Liver (tissue), 9 donors: ENCODE measurements around the gene SEC14L5. TPM values are rescaled to one million over a fixed set of nuclear protein-coding genes. Genes with fewer than 3 reads are reported as not detected.

Experiments used
- DNase-seq: peaks from one replicate; pipeline ENCODE4 v3.0.0-alpha.2; 2017; ENCODE audit warnings: low spot score
- H3K27ac ChIP-seq, 2 donors: one replicate each; pipeline ENCODE4 v1.7.0; 2013; ENCODE audit warnings: inconsistent platforms in 2 of 2, low read length in 2 of 2, control low read depth in 1 of 2, low read depth in 1 of 2, mild to moderate bottlenecking in 1 of 2
- H3K27me3 ChIP-seq, 4 donors: one replicate each; pipeline versions ENCODE4 v1.6.1 to v1.7.0; 2013; ENCODE audit warnings: low read length in 3 of 4, inconsistent platforms in 1 of 4, mild to moderate bottlenecking in 1 of 4, moderate library complexity in 1 of 4; ENCODE audit not compliant: control insufficient read depth in 4 of 4, insufficient read depth in 4 of 4
- H3K36me3 ChIP-seq, 4 donors: one replicate each; pipeline versions ENCODE4 v1.6.1 to v1.7.0; 2013; ENCODE audit warnings: low read length in 3 of 4, mild to moderate bottlenecking in 3 of 4, low read depth in 1 of 4, moderate library complexity in 1 of 4; ENCODE audit not compliant: control insufficient read depth in 4 of 4, insufficient read depth in 3 of 4
- H3K4me1 ChIP-seq, 4 donors: one replicate each; pipeline versions ENCODE4 v1.6.1 to v1.7.0; 2013; ENCODE audit warnings: low read length in 3 of 4, mild to moderate bottlenecking in 3 of 4, moderate library complexity in 1 of 4; ENCODE audit not compliant: control insufficient read depth in 4 of 4, insufficient read depth in 4 of 4
- H3K4me3 ChIP-seq, 3 donors: one replicate each; pipeline versions ENCODE4 v1.6.1 to v1.7.0; 2013; ENCODE audit warnings: low read length in 3 of 3, control low read depth in 1 of 3, low read depth in 1 of 3, mild to moderate bottlenecking in 1 of 3
- H3K9ac ChIP-seq, 2 donors: one replicate each; pipeline ENCODE4 v1.7.0; 2013; ENCODE audit warnings: low read length in 2 of 2, mild to moderate bottlenecking in 2 of 2, moderate library complexity in 2 of 2, control low read depth in 1 of 2, low read depth in 1 of 2
- H3K9me3 ChIP-seq, 4 donors: one replicate each; pipeline versions ENCODE4 v1.6.1 to v1.7.0; 2013; ENCODE audit warnings: low read length in 3 of 4; ENCODE audit not compliant: control insufficient read depth in 4 of 4
- EGR1 ChIP-seq, 2 donors: IDR thresholded peaks; 2 replicates each; pipeline ENCODE4 v1.6.1; 2016 to 2018; ENCODE audit warnings: antibody characterized with exemption in 2 of 2, low read depth in 2 of 2
- FOXA1 ChIP-seq: IDR thresholded peaks from 2 replicates; pipeline ENCODE4 v1.6.1; 2016; ENCODE audit warnings: antibody characterized with exemption
- FOXA2 ChIP-seq: IDR thresholded peaks from 2 replicates; pipeline ENCODE4 v1.6.1; 2016; ENCODE audit warnings: antibody characterized with exemption
- GABPA ChIP-seq, 2 donors: IDR thresholded peaks in 1 of 2; conservative IDR thresholded peaks in 1 of 2; 2 replicates each; pipeline ENCODE4 v1.6.1; 2016; ENCODE audit warnings: antibody characterized with exemption in 2 of 2, mild to moderate bottlenecking in 1 of 2, moderate library complexity in 1 of 2
- HNF4A ChIP-seq, 2 donors: conservative IDR thresholded peaks; 2 replicates each; pipeline ENCODE4 v1.6.1; 2016; ENCODE audit warnings: antibody characterized with exemption in 2 of 2, mild to moderate bottlenecking in 2 of 2
- HNF4G ChIP-seq: IDR thresholded peaks from 2 replicates; pipeline ENCODE4 v1.6.1; 2016; ENCODE audit warnings: antibody characterized with exemption
- JUND ChIP-seq, 2 donors: IDR thresholded peaks; 2 replicates each; pipeline ENCODE4 v1.6.1; 2016; ENCODE audit warnings: antibody characterized with exemption in 2 of 2
- NR2F2 ChIP-seq: IDR thresholded peaks from 2 replicates; pipeline ENCODE4 v1.6.1; 2016; ENCODE audit warnings: antibody characterized with exemption
- RAD21 ChIP-seq, 2 donors: IDR thresholded peaks; 2 replicates each; pipeline ENCODE4 v1.6.1; 2016; ENCODE audit warnings: antibody characterized with exemption in 2 of 2, mild to moderate bottlenecking in 2 of 2
- RXRA ChIP-seq, 2 donors: IDR thresholded peaks; 2 replicates each; pipeline ENCODE4 v1.6.1; 2017 to 2018; ENCODE audit warnings: antibody characterized with exemption in 2 of 2, mild to moderate bottlenecking in 1 of 2
- SP1 ChIP-seq: IDR thresholded peaks from 2 replicates; pipeline ENCODE4 v1.6.1; 2018; ENCODE audit warnings: antibody characterized with exemption, mild to moderate bottlenecking
- TAF1 ChIP-seq: conservative IDR thresholded peaks from 2 replicates; pipeline ENCODE4 v1.6.1; 2016; ENCODE audit warnings: antibody characterized with exemption, mild to moderate bottlenecking
- YY1 ChIP-seq: IDR thresholded peaks from 2 replicates; pipeline ENCODE4 v1.6.1; 2016; ENCODE audit warnings: antibody characterized with exemption, mild to moderate bottlenecking
- WGBS: extraction: QIAGEN DNeasy Blood & Tissue Kit; methylation state at CpG from one replicate; pipeline ENCODE4 v1.1.7; 2013; 5-methylcytosine and 5-hydroxymethylcytosine counted together
- polyA plus RNA-seq, 2 donors: library from polyadenylated mRNA; stranded (reverse) in 1 of 2; unstranded in 1 of 2; fragments of 200-250 nt in 1 of 2; fragments of >200 nt in 1 of 2; fragmentation: Nextera tagmentation in 1 of 2; extraction: Ambion mirVana in 1 of 2; gene quantifications; one replicate each; pipeline versions ENCODE4 v1.2.1 to v1.2.3, GENCODE V29; 2013 to 2015
- total RNA-seq, 2 donors: library from RNA; depleted of rRNA; stranded (reverse); fragments of >200 nt; gene quantifications; one replicate each; pipeline ENCODE4 v1.2.3, GENCODE V29; 2014
- TF ChIP-seq, protein P1 (sequence below): IDR thresholded peaks from 2 replicates; pipeline ENCODE4 v1.6.1; 2016; ENCODE audit warnings: antibody characterized with exemption
- TF ChIP-seq, protein P2 (sequence below): fragments of 150-350 bp; IDR thresholded peaks from 2 replicates; pipeline ENCODE4 v1.5.1; 2017; ENCODE audit warnings: improper control_type of control experiment, low read depth, low read length; ENCODE audit not compliant: missing input control
- TF ChIP-seq, protein P3 (sequence below): IDR thresholded peaks from 2 replicates; pipeline ENCODE4 v1.6.1; 2016; ENCODE audit warnings: antibody characterized with exemption
- TF ChIP-seq, protein P4 (sequence below): IDR thresholded peaks from 2 replicates; pipeline ENCODE4 v1.6.1; 2016; ENCODE audit warnings: antibody characterized with exemption
- TF ChIP-seq, protein P5 (sequence below): IDR thresholded peaks from 2 replicates; pipeline ENCODE4 v1.6.1; 2016; ENCODE audit warnings: antibody characterized with exemption, mild to moderate bottlenecking
- donor health status: healthy.
- donor health status: healthy.
- donor health status: healthy.
- donor health status: healthy.
- donor health status: healthy.

The SEC14L5 gene
- total and polyA plus RNA-seq, 4 donors = 0.03 to 0.65 (median 0.12) TPM

DNA sequence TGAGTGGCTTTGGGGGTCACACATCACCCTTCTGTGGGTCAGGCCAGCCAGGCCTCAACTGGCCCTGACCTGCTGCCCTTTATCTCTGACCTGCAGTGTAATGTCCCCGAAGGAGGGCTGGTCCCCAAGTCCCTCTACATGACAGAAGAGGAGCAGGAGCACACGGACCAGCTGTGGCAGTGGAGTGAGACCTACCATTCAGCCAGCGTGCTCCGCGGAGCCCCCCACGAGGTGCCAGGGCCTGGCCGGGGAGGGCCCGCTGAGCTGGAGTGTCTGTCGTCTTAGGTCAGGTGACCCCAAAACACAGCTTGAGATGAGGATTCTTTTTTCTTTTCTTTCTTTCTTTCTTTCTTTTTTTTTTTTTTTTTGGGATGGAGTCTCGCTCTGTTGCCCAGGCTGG lies 49.1 kb downstream of the SEC14L5 start:
- WGBS = 86% methylated on average over 10 of the region's 10 CpGs
- no peak overlapping the region for H3K9ac ChIP-seq
- TF ChIP-seq, protein P1, sequence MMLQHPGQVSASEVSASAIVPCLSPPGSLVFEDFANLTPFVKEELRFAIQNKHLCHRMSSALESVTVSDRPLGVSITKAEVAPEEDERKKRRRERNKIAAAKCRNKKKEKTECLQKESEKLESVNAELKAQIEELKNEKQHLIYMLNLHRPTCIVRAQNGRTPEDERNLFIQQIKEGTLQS = no peak
- TF ChIP-seq, protein P2, sequence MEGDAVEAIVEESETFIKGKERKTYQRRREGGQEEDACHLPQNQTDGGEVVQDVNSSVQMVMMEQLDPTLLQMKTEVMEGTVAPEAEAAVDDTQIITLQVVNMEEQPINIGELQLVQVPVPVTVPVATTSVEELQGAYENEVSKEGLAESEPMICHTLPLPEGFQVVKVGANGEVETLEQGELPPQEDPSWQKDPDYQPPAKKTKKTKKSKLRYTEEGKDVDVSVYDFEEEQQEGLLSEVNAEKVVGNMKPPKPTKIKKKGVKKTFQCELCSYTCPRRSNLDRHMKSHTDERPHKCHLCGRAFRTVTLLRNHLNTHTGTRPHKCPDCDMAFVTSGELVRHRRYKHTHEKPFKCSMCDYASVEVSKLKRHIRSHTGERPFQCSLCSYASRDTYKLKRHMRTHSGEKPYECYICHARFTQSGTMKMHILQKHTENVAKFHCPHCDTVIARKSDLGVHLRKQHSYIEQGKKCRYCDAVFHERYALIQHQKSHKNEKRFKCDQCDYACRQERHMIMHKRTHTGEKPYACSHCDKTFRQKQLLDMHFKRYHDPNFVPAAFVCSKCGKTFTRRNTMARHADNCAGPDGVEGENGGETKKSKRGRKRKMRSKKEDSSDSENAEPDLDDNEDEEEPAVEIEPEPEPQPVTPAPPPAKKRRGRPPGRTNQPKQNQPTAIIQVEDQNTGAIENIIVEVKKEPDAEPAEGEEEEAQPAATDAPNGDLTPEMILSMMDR = no peak
- no peak for TF ChIP-seq HNF4G
- no peak for TF ChIP-seq NR2F2
- TF ChIP-seq JUND (IDR thresholded peaks at IDR 0.05) = no peak
- H3K27ac ChIP-seq = no peak overlapping the region
- H3K36me3 ChIP-seq = no peaks in the 10 kb centered on the region
- no peaks in the 10 kb centered on the region for H3K4me1 ChIP-seq
- no peaks in the 10 kb centered on the region for H3K9me3 ChIP-seq
- no peak overlapping the region for H3K4me3 ChIP-seq
- no peaks in the 10 kb centered on the region for H3K27me3 ChIP-seq
- DNase-seq = no peak

DNA sequence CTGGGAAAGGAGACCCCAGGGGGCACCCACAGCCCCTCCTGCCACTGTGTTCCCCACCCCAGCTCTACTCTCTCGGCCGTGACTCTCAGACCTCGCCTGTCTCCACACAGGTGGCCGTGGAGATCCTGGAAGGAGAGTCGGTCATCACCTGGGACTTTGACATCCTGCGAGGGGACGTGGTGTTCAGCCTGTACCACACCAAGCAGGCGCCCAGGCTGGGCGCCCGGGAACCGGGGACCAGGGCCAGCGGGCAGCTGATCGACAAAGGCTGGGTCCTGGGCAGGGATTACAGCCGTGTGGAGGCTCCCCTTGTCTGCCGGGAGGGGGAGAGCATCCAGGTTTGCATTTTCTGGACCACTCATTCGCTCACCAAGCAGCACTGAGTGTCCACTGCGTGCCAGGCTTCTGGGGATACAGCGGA lies 50.2 kb downstream of the SEC14L5 start:
- H3K9me3 ChIP-seq = no peaks in the 10 kb centered on the region
- H3K27ac ChIP-seq = no peak overlapping the region
- 86% methylated on average over 18 of the region's 18 CpGs for WGBS
- DNase-seq = no peak
- no peak overlapping the region for H3K4me3 ChIP-seq
- no peaks in the 10 kb centered on the region for H3K27me3 ChIP-seq
- no peak overlapping the region for H3K9ac ChIP-seq
- no peaks in the 10 kb centered on the region for H3K36me3 ChIP-seq
- TF ChIP-seq, protein P2 = no peak
- TF ChIP-seq YY1 (no peak), TAF1 (no peak), HNF4A (conservative IDR thresholded peaks at IDR 0.05) (no peak), RXRA (IDR thresholded peaks at IDR 0.05) (no peak), HNF4G (no peak), EGR1 (IDR thresholded peaks at IDR 0.05; ENCODE audit: low read depth in 2 of 2) (no peak), NR2F2 (no peak), RAD21 (IDR thresholded peaks at IDR 0.05) (no peak), FOXA2 (no peak), SP1 (no peak), JUND (IDR thresholded peaks at IDR 0.05) (no peak), FOXA1 (no peak), GABPA (IDR thresholded peaks at IDR 0.05 in 1 of 2, conservative IDR thresholded peaks at IDR 0.05 in 1 of 2) (no peak)
- TF ChIP-seq, protein P3, sequence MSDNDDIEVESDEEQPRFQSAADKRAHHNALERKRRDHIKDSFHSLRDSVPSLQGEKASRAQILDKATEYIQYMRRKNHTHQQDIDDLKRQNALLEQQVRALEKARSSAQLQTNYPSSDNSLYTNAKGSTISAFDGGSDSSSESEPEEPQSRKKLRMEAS = no peak
- TF ChIP-seq, protein P4, sequence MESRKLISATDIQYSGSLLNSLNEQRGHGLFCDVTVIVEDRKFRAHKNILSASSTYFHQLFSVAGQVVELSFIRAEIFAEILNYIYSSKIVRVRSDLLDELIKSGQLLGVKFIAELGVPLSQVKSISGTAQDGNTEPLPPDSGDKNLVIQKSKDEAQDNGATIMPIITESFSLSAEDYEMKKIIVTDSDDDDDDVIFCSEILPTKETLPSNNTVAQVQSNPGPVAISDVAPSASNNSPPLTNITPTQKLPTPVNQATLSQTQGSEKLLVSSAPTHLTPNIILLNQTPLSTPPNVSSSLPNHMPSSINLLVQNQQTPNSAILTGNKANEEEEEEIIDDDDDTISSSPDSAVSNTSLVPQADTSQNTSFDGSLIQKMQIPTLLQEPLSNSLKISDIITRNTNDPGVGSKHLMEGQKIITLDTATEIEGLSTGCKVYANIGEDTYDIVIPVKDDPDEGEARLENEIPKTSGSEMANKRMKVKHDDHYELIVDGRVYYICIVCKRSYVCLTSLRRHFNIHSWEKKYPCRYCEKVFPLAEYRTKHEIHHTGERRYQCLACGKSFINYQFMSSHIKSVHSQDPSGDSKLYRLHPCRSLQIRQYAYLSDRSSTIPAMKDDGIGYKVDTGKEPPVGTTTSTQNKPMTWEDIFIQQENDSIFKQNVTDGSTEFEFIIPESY = no peak
- TF ChIP-seq, protein P1 = no peak
- TF ChIP-seq, protein P5, sequence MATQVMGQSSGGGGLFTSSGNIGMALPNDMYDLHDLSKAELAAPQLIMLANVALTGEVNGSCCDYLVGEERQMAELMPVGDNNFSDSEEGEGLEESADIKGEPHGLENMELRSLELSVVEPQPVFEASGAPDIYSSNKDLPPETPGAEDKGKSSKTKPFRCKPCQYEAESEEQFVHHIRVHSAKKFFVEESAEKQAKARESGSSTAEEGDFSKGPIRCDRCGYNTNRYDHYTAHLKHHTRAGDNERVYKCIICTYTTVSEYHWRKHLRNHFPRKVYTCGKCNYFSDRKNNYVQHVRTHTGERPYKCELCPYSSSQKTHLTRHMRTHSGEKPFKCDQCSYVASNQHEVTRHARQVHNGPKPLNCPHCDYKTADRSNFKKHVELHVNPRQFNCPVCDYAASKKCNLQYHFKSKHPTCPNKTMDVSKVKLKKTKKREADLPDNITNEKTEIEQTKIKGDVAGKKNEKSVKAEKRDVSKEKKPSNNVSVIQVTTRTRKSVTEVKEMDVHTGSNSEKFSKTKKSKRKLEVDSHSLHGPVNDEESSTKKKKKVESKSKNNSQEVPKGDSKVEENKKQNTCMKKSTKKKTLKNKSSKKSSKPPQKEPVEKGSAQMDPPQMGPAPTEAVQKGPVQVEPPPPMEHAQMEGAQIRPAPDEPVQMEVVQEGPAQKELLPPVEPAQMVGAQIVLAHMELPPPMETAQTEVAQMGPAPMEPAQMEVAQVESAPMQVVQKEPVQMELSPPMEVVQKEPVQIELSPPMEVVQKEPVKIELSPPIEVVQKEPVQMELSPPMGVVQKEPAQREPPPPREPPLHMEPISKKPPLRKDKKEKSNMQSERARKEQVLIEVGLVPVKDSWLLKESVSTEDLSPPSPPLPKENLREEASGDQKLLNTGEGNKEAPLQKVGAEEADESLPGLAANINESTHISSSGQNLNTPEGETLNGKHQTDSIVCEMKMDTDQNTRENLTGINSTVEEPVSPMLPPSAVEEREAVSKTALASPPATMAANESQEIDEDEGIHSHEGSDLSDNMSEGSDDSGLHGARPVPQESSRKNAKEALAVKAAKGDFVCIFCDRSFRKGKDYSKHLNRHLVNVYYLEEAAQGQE = no peak
- H3K4me1 ChIP-seq = no peaks in the 10 kb centered on the region
